HG03108 (cell line): Measurements from ENCODE around the gene COA6.
A peak's percentile ranks its signal among the peaks of the same experiment; 100 is the strongest.
"Not testable (repeated sequence)": the region's sequence is repeated elsewhere in the genome, so short reads cannot be mapped to it uniquely, and the experiment has no call there.

Source experiments
- ATAC-seq: cut with Tn5 transposase; IDR thresholded peaks from one replicate; pipeline ENCODE4 v1.9.1; 2021; ENCODE audit warnings: moderate library complexity; ENCODE audit not compliant: unreplicated experiment

The COA6 gene

GRCh38 chr1:234369033-234369430, 4.2 kb upstream of the COA6 start:
- no peak for ATAC-seq

GRCh38 chr1:234369784-234370183, 3.5 kb upstream of the COA6 start:
- no peak for ATAC-seq

GRCh38 chr1:234371414-234371813, 1.8 kb upstream of the COA6 start:
- ATAC-seq: no peak

- no peak for ATAC-seq
Measured at GRCh38 chr1:234372011-234372757, 1.1 kb upstream of the COA6 start.

- ATAC-seq: no peak
Measured at GRCh38 chr1:234373959-234374254, 651 bp downstream of the COA6 start.

- no peak for ATAC-seq
Measured at GRCh38 chr1:234375672-234376071, 2.4 kb downstream of the COA6 start.

- ATAC-seq: not testable (repeated sequence)
Measured at GRCh38 chr1:234379591-234380109, 6.4 kb downstream of the COA6 start.

- ATAC-seq: no peak
Measured at GRCh38 chr1:234381699-234382555, 8.7 kb downstream of the COA6 start.

- no peak for ATAC-seq
Measured at GRCh38 chr1:234386122-234386521, 12.9 kb downstream of the COA6 start.

- no peak for ATAC-seq
Measured at GRCh38 chr1:234388094-234388493, 14.8 kb downstream of the COA6 start.

GRCh38 chr1:234393190-234393589, 19.9 kb downstream of the COA6 start:
- no peak for ATAC-seq

- ATAC-seq: no peak
Measured at GRCh38 chr1:234395297-234395696, 22.0 kb downstream of the COA6 start.

- ATAC-seq: no peak
Measured at GRCh38 chr1:234396092-234396491, 22.8 kb downstream of the COA6 start.

- ATAC-seq: no peak
Measured at GRCh38 chr1:234396871-234397270, 23.6 kb downstream of the COA6 start.

GRCh38 chr1:234397732-234398131, 24.5 kb downstream of the COA6 start:
- ATAC-seq: no peak

- ATAC-seq: peak; percentile 43
Measured at GRCh38 chr1:234398849-234399381, 25.7 kb downstream of the COA6 start.

- ATAC-seq: not testable (repeated sequence)
Measured at GRCh38 chr1:234399515-234399914, 26.3 kb downstream of the COA6 start.

GRCh38 chr1:234400773-234401172, 27.5 kb downstream of the COA6 start:
- peak; percentile 57 for ATAC-seq

- no peak for ATAC-seq
Measured at GRCh38 chr1:234401658-234402057, 28.4 kb downstream of the COA6 start.

GRCh38 chr1:234402939-234403338, 29.7 kb downstream of the COA6 start:
- no peak for ATAC-seq

- ATAC-seq: no peak
Measured at GRCh38 chr1:234405676-234406075, 32.4 kb downstream of the COA6 start.

GRCh38 chr1:234406871-234407270, 33.6 kb downstream of the COA6 start:
- no peak for ATAC-seq
